T-helper 2 cell treated with Interferon-gamma antibody and Interleukin-4, amounts not matched to agents 100 ng/mL and 5 ng/mL, for 36 hours (primary cell): ENCODE results near the gene TCF3. TPM values are rescaled to one million over a fixed set of nuclear protein-coding genes. Genes with fewer than 3 reads are reported as not detected.

Experiments used
- intact Hi-C: fragments of 100-400 bp; cut with micrococcal nuclease; formaldehyde crosslinking; loops from one replicate; pipeline ENCODE4 v1.15.1; 2023
- total RNA-seq: library from RNA; stranded (reverse); gene quantifications from 2 replicates; pipeline ENCODE4 v1.2.3, GENCODE V29; 2022

Gene TCF3
- total RNA-seq, 1 donor from 2014 or later: 88.5 TPM

GRCh38 chr19:1567848-1568227 is 84.6 kb downstream of the TCF3 start:
- intact Hi-C loops: no loop called here

- intact Hi-C loops: no loop called here
Measured at GRCh38 chr19:1567116-1567847, 85.1 kb downstream of the TCF3 start.

GRCh38 chr19:1566392-1567115 is 85.9 kb downstream of the TCF3 start:
- intact Hi-C loops: no loop called here

GRCh38 chr19:1563251-1563650 is 89.2 kb downstream of the TCF3 start:
- intact Hi-C loops: no loop called here

- intact Hi-C loops: no loop called here
Measured at GRCh38 chr19:1561236-1561842, 91.1 kb downstream of the TCF3 start.

GRCh38 chr19:1560286-1560882 is 92.0 kb downstream of the TCF3 start:
- intact Hi-C loops: no loop called here

Other genes starting within 250 kb of the TCF3 start
- gene DAZAP1, start 245.0 kb downstream of the TCF3 start, total RNA-seq: 239 and 250 TPM in 2 replicates
- 1,282 and 1,301 TPM in 2 replicates for gene RPS15, start 214.2 kb downstream of the TCF3 start, total RNA-seq
- 0.05 TPM in 2 replicates for gene APC2, start 202.5 kb downstream of the TCF3 start, total RNA-seq
- 42.3 and 43.3 TPM in 2 replicates for gene C19orf25, start 173.4 kb downstream of the TCF3 start, total RNA-seq
- gene PCSK4, start 162.3 kb downstream of the TCF3 start, total RNA-seq: 1.3 and 2.2 TPM in 2 replicates
- 1.3 and 1.7 TPM in 2 replicates for gene REEP6, start 161.4 kb downstream of the TCF3 start, total RNA-seq
- 5.0 and 5.4 TPM in 2 replicates for gene ADAMTSL5, start 139.6 kb downstream of the TCF3 start, total RNA-seq
- gene PLK5, start 128.5 kb downstream of the TCF3 start, total RNA-seq: 0.07 TPM in 1 of 2 replicates, not detected in the other
- 12.0 and 12.1 TPM in 2 replicates for gene MEX3D, start 84.3 kb downstream of the TCF3 start, total RNA-seq
- gene MBD3, start 59.8 kb downstream of the TCF3 start, total RNA-seq: 107 and 110 TPM in 2 replicates
- 159 and 161 TPM in 2 replicates for gene UQCR11, start 47.2 kb downstream of the TCF3 start, total RNA-seq
- not detected in 2 replicates for gene ONECUT3, start 100.9 kb upstream of the TCF3 start, total RNA-seq
- gene ATP8B3, start 159.7 kb upstream of the TCF3 start, total RNA-seq: 25.6 and 28.5 TPM in 2 replicates
- gene REXO1, start 195.9 kb upstream of the TCF3 start, total RNA-seq: 49.2 and 54.1 TPM in 2 replicates
- 21.3 and 23.1 TPM in 2 replicates for gene KLF16, start 211.0 kb upstream of the TCF3 start, total RNA-seq
- gene ABHD17A, start 232.9 kb upstream of the TCF3 start, total RNA-seq: 119 and 126 TPM in 2 replicates